Measurements from ENCODE around the gene SPINT2.
"Not testable (repeated sequence)": the region's sequence is repeated elsewhere in the genome, so short reads cannot be mapped to it uniquely, and the experiment has no call there.

Gene SPINT2

GRCh38 chr19:38228491-38229439, 35.6 kb upstream of the SPINT2 start:
- in situ Hi-C loops (cut with HindIII; ENCODE audit: low sequenced_read_pairs), result no loop called here
- no peak for DNase-seq (ENCODE audit: low read depth)
- peak overlapping the region; percentile 44 for H3K4me3 ChIP-seq (ENCODE audit: low read depth, low read length)
- no peak for TF ChIP-seq CTCF (IDR thresholded peaks at IDR 0.05; ENCODE audit: low read depth, low read length, missing control alignments)

- H3K4me3 ChIP-seq (ENCODE audit: low read depth, low read length), result peak overlapping the region; percentile 44
- in situ Hi-C loops (cut with HindIII; ENCODE audit: low sequenced_read_pairs), result no loop called here
- no peak for TF ChIP-seq CTCF (IDR thresholded peaks at IDR 0.05; ENCODE audit: low read depth, low read length, missing control alignments)
- peak; percentile 40 for DNase-seq (ENCODE audit: low read depth)
These were observed 34.7 kb upstream of the SPINT2 start for GRCh38 chr19:38229585-38230073.

GRCh38 chr19:38230506-38231133, 33.8 kb upstream of the SPINT2 start:
- H3K4me3 ChIP-seq (ENCODE audit: low read depth, low read length); in situ Hi-C loops (cut with HindIII; ENCODE audit: low sequenced_read_pairs); DNase-seq (ENCODE audit: low read depth): not testable (repeated sequence)

- no peak for DNase-seq (ENCODE audit: low read depth)
- in situ Hi-C loops (cut with HindIII; ENCODE audit: low sequenced_read_pairs), result no loop called here
- no peak for TF ChIP-seq CTCF (IDR thresholded peaks at IDR 0.05; ENCODE audit: low read depth, low read length, missing control alignments)
- H3K4me3 ChIP-seq (ENCODE audit: low read depth, low read length), result no peak overlapping the region
These were observed 32.5 kb upstream of the SPINT2 start for GRCh38 chr19:38231918-38232317.

GRCh38 chr19:38233740-38234251, 30.6 kb upstream of the SPINT2 start:
- in situ Hi-C loops (cut with HindIII; ENCODE audit: low sequenced_read_pairs), result no loop called here
- peak; percentile 85 for TF ChIP-seq CTCF (IDR thresholded peaks at IDR 0.05; ENCODE audit: low read depth, low read length, missing control alignments)
- no peak for DNase-seq (ENCODE audit: low read depth)
- H3K4me3 ChIP-seq (ENCODE audit: low read depth, low read length), result no peak overlapping the region

- DNase-seq (ENCODE audit: low read depth), result no peak
- no peak for TF ChIP-seq CTCF (IDR thresholded peaks at IDR 0.05; ENCODE audit: low read depth, low read length, missing control alignments)
- no peak overlapping the region for H3K4me3 ChIP-seq (ENCODE audit: low read depth, low read length)
- in situ Hi-C loops (cut with HindIII; ENCODE audit: low sequenced_read_pairs), result no loop called here
These were observed 29.8 kb upstream of the SPINT2 start for GRCh38 chr19:38234615-38235014.
